ENCODE measurements around the gene QARS1.

Gene QARS1

DNA sequence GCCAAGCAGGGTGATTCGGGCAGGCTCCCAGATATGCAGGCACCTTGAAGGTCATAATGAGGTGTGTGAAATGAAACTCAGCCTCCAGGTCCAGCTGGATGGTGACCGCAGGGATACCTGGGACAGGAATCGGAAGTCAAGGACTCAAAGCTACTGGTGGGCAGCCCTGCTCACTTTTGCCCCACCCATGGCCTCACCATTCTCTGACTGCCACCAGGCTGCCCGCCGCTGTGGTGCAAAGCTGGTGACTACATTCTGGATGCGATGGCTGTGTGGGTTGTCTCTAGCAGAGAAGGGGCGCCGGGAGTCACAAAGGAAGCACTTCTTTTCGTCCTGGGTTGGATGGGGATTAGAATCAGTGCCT lies 27.5 kb upstream of the QARS1 start:
- Histone ChIP-seq H3K27me3 (ENCODE audit: insufficient read depth, poor library complexity, severe bottlenecking) (no peaks in the 10 kb centered on the region), H3K36me3 (ENCODE audit: low read depth) (no peaks in the 10 kb centered on the region), H3K27ac (ENCODE audit: poor library complexity, severe bottlenecking) (no peak overlapping the region), H3K4me1 (ENCODE audit: insufficient read depth, poor library complexity, severe bottlenecking) (no peaks in the 10 kb centered on the region), H3K4me3 (ENCODE audit: severe bottlenecking) (peak overlapping the region; percentile 25), H3K9me3 (ENCODE audit: severe bottlenecking) (no peaks in the 10 kb centered on the region)
- ATAC-seq (ENCODE audit: low read depth), result no peak
- TF ChIP-seq, protein P1, sequence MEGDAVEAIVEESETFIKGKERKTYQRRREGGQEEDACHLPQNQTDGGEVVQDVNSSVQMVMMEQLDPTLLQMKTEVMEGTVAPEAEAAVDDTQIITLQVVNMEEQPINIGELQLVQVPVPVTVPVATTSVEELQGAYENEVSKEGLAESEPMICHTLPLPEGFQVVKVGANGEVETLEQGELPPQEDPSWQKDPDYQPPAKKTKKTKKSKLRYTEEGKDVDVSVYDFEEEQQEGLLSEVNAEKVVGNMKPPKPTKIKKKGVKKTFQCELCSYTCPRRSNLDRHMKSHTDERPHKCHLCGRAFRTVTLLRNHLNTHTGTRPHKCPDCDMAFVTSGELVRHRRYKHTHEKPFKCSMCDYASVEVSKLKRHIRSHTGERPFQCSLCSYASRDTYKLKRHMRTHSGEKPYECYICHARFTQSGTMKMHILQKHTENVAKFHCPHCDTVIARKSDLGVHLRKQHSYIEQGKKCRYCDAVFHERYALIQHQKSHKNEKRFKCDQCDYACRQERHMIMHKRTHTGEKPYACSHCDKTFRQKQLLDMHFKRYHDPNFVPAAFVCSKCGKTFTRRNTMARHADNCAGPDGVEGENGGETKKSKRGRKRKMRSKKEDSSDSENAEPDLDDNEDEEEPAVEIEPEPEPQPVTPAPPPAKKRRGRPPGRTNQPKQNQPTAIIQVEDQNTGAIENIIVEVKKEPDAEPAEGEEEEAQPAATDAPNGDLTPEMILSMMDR (IDR thresholded peaks at IDR 0.05; ENCODE audit: poor library complexity, severe bottlenecking), result no peak
- no peak for DNase-seq (ENCODE audit: low spot score)

DNA sequence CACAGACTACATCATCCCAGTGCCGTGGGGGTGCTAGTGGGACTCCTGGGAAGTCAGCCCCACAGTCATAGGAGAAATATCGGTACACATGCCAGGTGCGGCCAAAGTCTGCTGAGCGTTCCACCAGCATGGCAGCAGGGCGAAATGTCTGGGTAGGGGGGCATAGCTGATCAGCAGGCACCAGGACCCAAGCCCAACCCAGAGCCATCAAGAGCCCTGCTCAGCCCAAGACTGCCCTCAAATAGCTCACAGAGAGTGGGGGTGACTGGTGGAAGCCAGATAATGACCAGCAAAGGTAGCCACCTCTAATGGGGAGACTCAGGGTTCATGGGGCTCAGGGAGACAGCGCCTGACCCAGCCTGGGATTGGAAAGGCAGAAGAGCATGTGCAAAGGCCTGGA lies 27.0 kb upstream of the QARS1 start:
- no peak for DNase-seq (ENCODE audit: low spot score)
- Histone ChIP-seq H3K27ac (ENCODE audit: poor library complexity, severe bottlenecking) (no peak overlapping the region), H3K27me3 (ENCODE audit: insufficient read depth, poor library complexity, severe bottlenecking) (no peaks in the 10 kb centered on the region), H3K36me3 (ENCODE audit: low read depth) (no peaks in the 10 kb centered on the region), H3K9me3 (ENCODE audit: severe bottlenecking) (no peaks in the 10 kb centered on the region), H3K4me1 (ENCODE audit: insufficient read depth, poor library complexity, severe bottlenecking) (no peaks in the 10 kb centered on the region), H3K4me3 (ENCODE audit: severe bottlenecking) (no peak overlapping the region)
- TF ChIP-seq, protein P1 (IDR thresholded peaks at IDR 0.05; ENCODE audit: poor library complexity, severe bottlenecking), result no peak
- ATAC-seq (ENCODE audit: low read depth), result no peak

DNA sequence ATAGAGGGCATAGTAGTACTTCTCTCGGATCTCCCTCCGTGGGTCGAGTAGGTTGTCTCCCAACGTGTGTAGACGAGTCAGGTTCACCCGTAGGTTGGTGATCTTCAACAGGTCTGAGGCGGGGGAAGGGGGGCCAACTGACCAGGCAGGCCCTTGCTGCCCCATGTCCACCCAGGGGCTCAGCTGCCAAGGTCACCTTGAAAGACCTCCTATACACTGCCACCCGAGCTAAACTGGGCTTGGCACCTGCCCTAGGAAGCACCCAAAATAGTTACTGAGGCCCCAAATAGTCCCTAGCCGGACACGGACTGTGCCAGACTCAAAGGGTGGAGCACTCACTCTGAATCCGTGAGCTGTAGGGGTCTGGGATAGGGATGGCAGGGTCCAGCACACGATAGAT lies 26.5 kb upstream of the QARS1 start:
- H3K4me1 ChIP-seq (ENCODE audit: insufficient read depth, poor library complexity, severe bottlenecking), result no peaks in the 10 kb centered on the region
- ATAC-seq (ENCODE audit: low read depth) (no peak), DNase-seq (ENCODE audit: low spot score) (no peak)
- H3K27me3 ChIP-seq (ENCODE audit: insufficient read depth, poor library complexity, severe bottlenecking), result no peaks in the 10 kb centered on the region
- TF ChIP-seq, protein P1 (IDR thresholded peaks at IDR 0.05; ENCODE audit: poor library complexity, severe bottlenecking), result no peak
- no peaks in the 10 kb centered on the region for H3K36me3 ChIP-seq (ENCODE audit: low read depth)
- H3K9me3 ChIP-seq (ENCODE audit: severe bottlenecking), result no peaks in the 10 kb centered on the region
- H3K4me3 ChIP-seq (ENCODE audit: severe bottlenecking), result no peak overlapping the region
- H3K27ac ChIP-seq (ENCODE audit: poor library complexity, severe bottlenecking), result no peak overlapping the region

DNA sequence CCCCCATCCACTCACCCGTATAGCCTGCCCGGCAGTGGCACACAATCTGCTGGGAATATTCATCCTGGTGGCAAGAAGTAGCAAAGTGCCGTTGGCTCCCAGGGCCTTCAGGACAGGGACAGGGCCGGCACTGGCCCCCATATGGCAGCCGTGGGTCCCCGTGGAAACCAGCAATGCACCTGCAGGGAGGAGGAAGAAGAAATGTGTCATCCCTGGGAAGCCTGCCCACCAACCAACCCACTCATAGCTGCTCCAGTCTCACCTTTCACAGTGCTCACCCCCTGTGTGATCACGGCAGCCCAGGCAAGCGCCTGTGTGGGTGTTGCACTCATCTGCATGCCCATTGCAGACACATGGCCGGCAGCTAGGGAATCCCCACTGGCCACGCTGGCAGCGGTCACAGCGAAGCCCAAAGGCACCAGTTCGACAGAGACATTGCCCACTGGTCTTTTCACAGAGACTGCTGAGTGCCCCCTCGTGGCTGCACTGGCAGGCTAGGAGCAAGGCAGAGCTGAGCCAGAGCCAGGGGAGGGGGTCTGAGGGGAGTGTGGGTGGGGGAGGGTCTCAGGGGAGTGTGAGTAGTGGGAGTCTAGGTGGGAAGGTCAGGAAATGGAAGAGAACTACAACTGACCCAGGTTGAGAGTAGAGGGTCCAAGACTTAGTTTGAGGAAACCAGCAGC lies 20.6 kb upstream of the QARS1 start:
- Histone ChIP-seq H3K27me3 (ENCODE audit: insufficient read depth, poor library complexity, severe bottlenecking) (no peaks in the 10 kb centered on the region), H3K36me3 (ENCODE audit: low read depth) (no peaks in the 10 kb centered on the region), H3K4me3 (ENCODE audit: severe bottlenecking) (no peak overlapping the region), H3K27ac (ENCODE audit: poor library complexity, severe bottlenecking) (no peak overlapping the region), H3K9me3 (ENCODE audit: severe bottlenecking) (no peaks in the 10 kb centered on the region), H3K4me1 (ENCODE audit: insufficient read depth, poor library complexity, severe bottlenecking) (no peaks in the 10 kb centered on the region)
- DNase-seq (ENCODE audit: low spot score) (no peak), ATAC-seq (ENCODE audit: low read depth) (no peak)
- TF ChIP-seq, protein P1 (IDR thresholded peaks at IDR 0.05; ENCODE audit: poor library complexity, severe bottlenecking), result no peak

DNA sequence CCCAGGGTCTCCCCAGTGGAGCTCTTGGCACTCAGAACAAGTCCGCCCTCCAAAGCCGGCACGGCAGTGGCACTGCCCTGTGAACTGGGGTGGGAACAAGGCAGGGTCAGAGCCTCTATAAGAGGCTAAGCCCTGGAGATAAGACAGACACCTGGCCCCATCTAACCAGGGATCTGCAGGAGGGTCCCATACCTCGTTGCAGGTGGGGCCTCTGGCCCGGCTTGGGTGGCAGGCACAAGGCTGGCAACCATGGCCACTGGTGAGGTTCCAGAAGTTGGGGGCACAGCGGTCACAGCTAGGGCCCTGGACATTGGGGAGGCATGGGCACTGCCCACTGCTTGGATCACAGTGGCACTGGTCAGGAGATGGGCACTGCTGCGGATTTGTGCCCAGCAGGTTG lies 19.6 kb upstream of the QARS1 start:
- no peak for DNase-seq (ENCODE audit: low spot score)
- Histone ChIP-seq H3K9me3 (ENCODE audit: severe bottlenecking) (no peaks in the 10 kb centered on the region), H3K27ac (ENCODE audit: poor library complexity, severe bottlenecking) (no peak overlapping the region), H3K27me3 (ENCODE audit: insufficient read depth, poor library complexity, severe bottlenecking) (no peaks in the 10 kb centered on the region), H3K4me1 (ENCODE audit: insufficient read depth, poor library complexity, severe bottlenecking) (peaks cover 6% of the 10 kb centered on the region), H3K4me3 (ENCODE audit: severe bottlenecking) (no peak overlapping the region), H3K36me3 (ENCODE audit: low read depth) (peaks cover 1% of the 10 kb centered on the region)
- ATAC-seq (ENCODE audit: low read depth), result no peak
- TF ChIP-seq, protein P1 (IDR thresholded peaks at IDR 0.05; ENCODE audit: poor library complexity, severe bottlenecking), result no peak

Measured in RWPE2 (cell line).